Measurements from ENCODE around the gene DHH. TPM values are rescaled to one million over a fixed set of nuclear protein-coding genes. Genes with fewer than 3 reads are reported as not detected.

DHH gene
- total and polyA plus RNA-seq, 3 experiments from 2014 or later: 0.04 TPM; not detected in 2

GRCh38 chr12:49088932-49089330 lies 5.7 kb downstream of the DHH start:
- H3K4me1 ChIP-seq (ENCODE audit: insufficient read depth, low read length): peaks cover 51% of the 10 kb centered on the region
- peaks cover 49 to 53% of the 10 kb centered on the region in 2 donors for H3K27me3 Mint-ChIP-seq
- CTCF ChIA-PET: interaction anchor here (0.8 to 7.7 kb wide), 37 partner anchors 8 to 274 kb away, joined by 3 to 111 read pairs (median 7); partner anchors contain the start of genes DDN, KMT2D, LMBR1L and PRKAG1

GRCh38 chr12:49088150-49088931 lies 6.3 kb downstream of the DHH start:
- Histone ChIP-seq H3K36me3 (ENCODE audit: insufficient read depth, low read length) (no peaks in the 10 kb centered on the region), H3K9me3 (ENCODE audit: low read length) (no peaks in the 10 kb centered on the region), H3K27ac (ENCODE audit: low read depth, low read length) (no peak overlapping the region), H3K4me1 (ENCODE audit: insufficient read depth, low read length) (peaks cover 46% of the 10 kb centered on the region), H3K27me3 (ENCODE audit: insufficient read depth, low read length, poor library complexity, severe bottlenecking) (peaks cover 45% of the 10 kb centered on the region), H3K4me3 (ENCODE audit: low read length) (no peak overlapping the region)
- Mint-ChIP-seq H3K27me3 (peaks cover 43 to 47% of the 10 kb centered on the region in 2 donors), H3K4me3 (peak overlapping the region in 5 of 7 donors; percentile 31 to 47 (median 44)), H3K9me3 (no peaks in the 10 kb centered on the region), H3K36me3 (no peaks in the 10 kb centered on the region), H3K4me1 (peaks cover 29 to 51% (median 49%) of the 10 kb centered on the region in 3 donors), H3K27ac (peak overlapping the region in 2 of 8 donors; percentile 19 to 43)
- DNase-seq: peak; percentile 55 to 79 (median 66)
- POLR2A ChIA-PET: interaction anchor here (0.5 to 2.2 kb wide), 8 partner anchors 14 to 147 kb away, joined by 3 to 18 read pairs (median 5); partner anchors contain the start of genes RHEBL1 and TUBA1B
- CTCF ChIA-PET: interaction anchor here (0.7 to 7.7 kb wide), 41 partner anchors 8 to 274 kb away, joined by 3 to 111 read pairs (median 5); partner anchors contain the start of genes DDN, KMT2D, LMBR1L and PRKAG1

More at GRCh38 chr12:49088932-49089330, 5.7 kb downstream of the DHH start:
- Mint-ChIP-seq H3K27ac (no peak overlapping the region), H3K4me3 (peak overlapping the region in 1 of 7 donors; percentile 39), H3K9me3 (no peaks in the 10 kb centered on the region), H3K36me3 (no peaks in the 10 kb centered on the region), H3K4me1 (peaks cover 35 to 57% (median 54%) of the 10 kb centered on the region in 3 donors)
- Histone ChIP-seq H3K27me3 (ENCODE audit: insufficient read depth, low read length, poor library complexity, severe bottlenecking) (peaks cover 51% of the 10 kb centered on the region), H3K9me3 (ENCODE audit: low read length) (no peaks in the 10 kb centered on the region), H3K4me3 (ENCODE audit: low read length) (no peak overlapping the region), H3K36me3 (ENCODE audit: insufficient read depth, low read length) (no peaks in the 10 kb centered on the region), H3K27ac (ENCODE audit: low read depth, low read length) (no peak overlapping the region)
- POLR2A ChIA-PET: interaction anchor here (0.6 to 2.2 kb wide), 5 partner anchors 19 to 99 kb away, joined by 3 to 18 read pairs (median 4); partner anchors contain the start of genes RHEBL1 and TUBA1B
- DNase-seq: no peak

DNA sequence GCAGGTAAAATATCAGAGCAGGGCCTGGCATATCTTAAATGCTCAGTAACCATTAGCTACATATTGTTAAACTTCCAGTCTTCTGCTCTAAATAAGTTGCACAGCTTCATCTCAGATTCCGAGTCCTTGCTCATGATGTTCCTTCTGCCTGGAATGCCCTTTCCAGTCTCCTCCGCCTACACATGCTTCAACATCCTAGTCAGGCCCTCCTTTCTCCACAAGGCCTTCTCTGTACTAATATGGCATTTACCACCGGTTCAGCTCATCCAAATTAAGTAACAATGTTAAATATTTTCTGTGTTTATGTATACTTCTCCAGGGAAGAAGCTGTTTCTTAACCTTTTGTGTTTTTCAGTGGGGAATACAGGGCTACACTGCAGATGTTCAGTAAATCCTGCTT lies 8.5 kb downstream of the DHH start:
- CTCF ChIA-PET: interaction anchor here (1.0 to 7.7 kb wide), 7 partner anchors 13 to 150 kb away, joined by 3 to 111 read pairs (median 47); partner anchors contain the start of genes LMBR1L and TUBA1B
- Mint-ChIP-seq H3K27ac (no peak overlapping the region), H3K27me3 (peaks cover 30 to 33% of the 10 kb centered on the region in 2 donors), H3K9me3 (no peaks in the 10 kb centered on the region), H3K36me3 (no peaks in the 10 kb centered on the region), H3K4me3 (no peak overlapping the region), H3K4me1 (peaks cover 20 to 35% (median 33%) of the 10 kb centered on the region in 3 donors)
- POLR2A ChIA-PET: interaction anchor here (1.0 kb wide), 1 partner anchor 45 kb away, joined by 4 read pairs; the partner anchor contains the start of gene TUBA1B
- H3K36me3 ChIP-seq (ENCODE audit: insufficient read depth, low read length): no peaks in the 10 kb centered on the region
- H3K27me3 ChIP-seq (ENCODE audit: insufficient read depth, low read length, poor library complexity, severe bottlenecking): peaks cover 25% of the 10 kb centered on the region
- DNase-seq: no peak
- H3K27ac ChIP-seq (ENCODE audit: low read depth, low read length): no peak overlapping the region
- H3K4me1 ChIP-seq (ENCODE audit: insufficient read depth, low read length): peaks cover 35% of the 10 kb centered on the region
- no peaks in the 10 kb centered on the region for H3K9me3 ChIP-seq (ENCODE audit: low read length)
- H3K4me3 ChIP-seq (ENCODE audit: low read length): no peak overlapping the region

- Histone ChIP-seq H3K36me3 (ENCODE audit: insufficient read depth, low read length) (no peaks in the 10 kb centered on the region), H3K9me3 (ENCODE audit: low read length) (no peaks in the 10 kb centered on the region), H3K27me3 (ENCODE audit: insufficient read depth, low read length, poor library complexity, severe bottlenecking) (peaks cover 11% of the 10 kb centered on the region), H3K27ac (ENCODE audit: low read depth, low read length) (no peak overlapping the region), H3K4me1 (ENCODE audit: insufficient read depth, low read length) (peaks cover 19% of the 10 kb centered on the region), H3K4me3 (ENCODE audit: low read length) (no peak overlapping the region)
- no peak overlapping the region for H3K4me3 Mint-ChIP-seq
- no peaks in the 10 kb centered on the region for H3K9me3 Mint-ChIP-seq
- no peak for DNase-seq
- H3K27me3 Mint-ChIP-seq: peaks cover 17 to 20% of the 10 kb centered on the region in 2 donors
- peaks cover 10 to 26% (median 18%) of the 10 kb centered on the region in 3 donors for H3K4me1 Mint-ChIP-seq
- no peaks in the 10 kb centered on the region for H3K36me3 Mint-ChIP-seq
- H3K27ac Mint-ChIP-seq: no peak overlapping the region
- POLR2A ChIA-PET: interaction anchor here (0.9 kb wide), 2 partner anchors 14 to 103 kb away, joined by 3 to 4 read pairs; no protein-coding TSS in a partner anchor
- CTCF ChIA-PET: interaction anchor here (0.8 to 7.7 kb wide), 10 partner anchors 10 to 160 kb away, joined by 3 to 111 read pairs (median 5); partner anchors contain the start of genes DHH, LMBR1L and RHEBL1
Measured at GRCh38 chr12:49084438-49084837, 10.2 kb downstream of the DHH start.

GRCh38 chr12:49079793-49080192 lies 14.8 kb downstream of the DHH start:
- DNase-seq: no peak
- no peaks in the 10 kb centered on the region for H3K4me1 Mint-ChIP-seq
- H3K9me3 Mint-ChIP-seq: no peaks in the 10 kb centered on the region

GRCh38 chr12:49070971-49071370 lies 23.6 kb downstream of the DHH start:
- H3K27ac Mint-ChIP-seq: peak overlapping the region in 2 of 8 donors; percentile 22 to 91
- Histone ChIP-seq H3K27me3 (ENCODE audit: insufficient read depth, low read length, poor library complexity, severe bottlenecking) (no peaks in the 10 kb centered on the region), H3K4me1 (ENCODE audit: insufficient read depth, low read length) (peaks cover 16% of the 10 kb centered on the region), H3K9me3 (ENCODE audit: low read length) (no peaks in the 10 kb centered on the region), H3K27ac (ENCODE audit: low read depth, low read length) (no peak overlapping the region), H3K36me3 (ENCODE audit: insufficient read depth, low read length) (no peaks in the 10 kb centered on the region), H3K4me3 (ENCODE audit: low read length) (no peak overlapping the region)
- peaks cover 0 to 4% (median 0%) of the 10 kb centered on the region in 3 donors for H3K36me3 Mint-ChIP-seq
- peak overlapping the region in 2 of 7 donors; percentile 39 to 69 for H3K4me3 Mint-ChIP-seq
- ChIA-PET POLR2A (interaction anchor here (1.6 kb wide), 1 partner anchor 60 kb away, joined by 13 read pairs; the partner anchor contains the start of gene TUBA1B), CTCF (interaction anchor here (2.0 kb wide), 1 partner anchor 17 kb away, joined by 22 read pairs; no protein-coding TSS in a partner anchor)
- no peak for DNase-seq
- H3K4me1 Mint-ChIP-seq: peaks cover 18 to 21% (median 21%) of the 10 kb centered on the region in 3 donors
- no peaks in the 10 kb centered on the region for H3K9me3 Mint-ChIP-seq
- no peaks in the 10 kb centered on the region for H3K27me3 Mint-ChIP-seq

More at GRCh38 chr12:49079793-49080192, 14.8 kb downstream of the DHH start:
- Histone ChIP-seq H3K36me3 (ENCODE audit: insufficient read depth, low read length) (no peaks in the 10 kb centered on the region), H3K27me3 (ENCODE audit: insufficient read depth, low read length, poor library complexity, severe bottlenecking) (no peaks in the 10 kb centered on the region), H3K27ac (ENCODE audit: low read depth, low read length) (no peak overlapping the region), H3K9me3 (ENCODE audit: low read length) (no peaks in the 10 kb centered on the region), H3K4me3 (ENCODE audit: low read length) (no peak overlapping the region), H3K4me1 (ENCODE audit: insufficient read depth, low read length) (no peaks in the 10 kb centered on the region)
- no peaks in the 10 kb centered on the region for H3K36me3 Mint-ChIP-seq
- H3K27me3 Mint-ChIP-seq: peaks cover 5 to 6% of the 10 kb centered on the region in 2 donors
- H3K4me3 Mint-ChIP-seq: no peak overlapping the region
- H3K27ac Mint-ChIP-seq: peak overlapping the region in 2 of 8 donors; percentile 19 to 63
- ChIA-PET CTCF (interaction anchor here (0.6 to 2.4 kb wide), 8 partner anchors 8 to 146 kb away, joined by 3 to 10 read pairs (median 3); partner anchors contain the start of gene RHEBL1), POLR2A (no interaction called here)

DNA sequence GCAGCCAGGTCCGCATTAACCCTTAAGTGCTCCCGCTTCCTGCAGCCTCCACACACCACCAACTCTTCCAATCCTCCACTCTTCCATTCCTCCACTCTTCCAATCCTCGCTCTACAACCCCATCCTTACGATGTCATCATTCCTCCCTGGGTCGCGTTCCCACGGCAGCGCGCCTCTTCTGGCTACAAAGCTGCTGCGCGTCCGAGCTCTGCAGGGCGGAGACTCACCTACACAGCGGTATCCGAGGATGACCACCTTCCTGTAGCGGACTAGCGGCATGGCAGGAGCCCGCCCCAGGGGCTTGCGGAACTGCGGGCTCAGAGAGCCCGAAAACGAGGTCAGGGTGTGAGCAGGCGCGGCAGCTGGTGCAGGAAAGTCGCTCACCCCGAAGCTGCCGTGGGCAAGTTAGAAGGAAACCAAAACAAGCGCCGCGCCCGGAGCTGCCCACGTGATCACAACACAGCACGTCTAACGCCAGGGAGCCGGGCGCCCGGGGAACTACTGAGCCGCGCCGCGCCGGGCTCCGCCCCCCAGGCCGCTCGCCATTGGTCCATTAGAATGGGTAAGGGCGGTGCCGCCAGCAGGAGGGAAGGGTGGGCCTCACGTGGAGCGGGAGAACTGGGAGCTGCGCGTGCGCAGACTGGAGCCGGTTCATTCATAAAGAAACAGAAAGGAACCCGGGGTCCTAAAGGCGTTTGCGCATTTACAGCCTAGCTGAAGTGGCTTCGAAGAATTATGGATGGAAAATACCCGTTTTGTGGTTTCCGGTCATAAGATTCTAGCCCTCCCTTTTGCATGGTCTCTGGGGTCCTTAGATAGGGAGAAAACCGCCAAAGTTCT lies 24.9 kb downstream of the DHH start, which contains the start of gene RHEBL1:
TSS of gene RHEBL1 (minus strand) at position 473 of the 840 bp plus-strand sequence. CDS start at position 279, 194 bp downstream.
- CTCF ChIA-PET: interaction anchor here (0.7 to 2.0 kb wide), 14 partner anchors 9 to 165 kb away, joined by 3 to 22 read pairs (median 3); partner anchors contain the start of genes KMT2D, TUBA1A and TUBA1B
- H3K27me3 Mint-ChIP-seq: no peaks in the 10 kb centered on the region

More for the DNA sequence above, 24.9 kb downstream of the DHH start, which contains the start of gene RHEBL1:
- peak within 1 kb of the TSS; percentile 72 to 99 (median 91) for H3K27ac Mint-ChIP-seq
- no peaks in the 10 kb centered on the region for H3K27me3 ChIP-seq (ENCODE audit: insufficient read depth, low read length, poor library complexity, severe bottlenecking)
- POLR2A ChIA-PET: interaction anchor here (0.5 to 1.6 kb wide), 11 partner anchors 10 to 218 kb away, joined by 3 to 13 read pairs (median 3); partner anchors contain the start of genes DDX23, KMT2D, TUBA1A and TUBA1B
- no peaks in the 10 kb centered on the region for H3K9me3 ChIP-seq (ENCODE audit: low read length)
- peak; percentile 98 to 99 (median 99) for DNase-seq
- peaks cover 18 to 21% (median 21%) of the 10 kb centered on the region in 3 donors for H3K4me1 Mint-ChIP-seq
- peak within 1 kb of the TSS; percentile 93 for H3K4me3 ChIP-seq (ENCODE audit: low read length)
- H3K4me1 ChIP-seq (ENCODE audit: insufficient read depth, low read length): peaks cover 16% of the 10 kb centered on the region
- peak within 1 kb of the TSS; percentile 87 to 98 (median 94) for H3K4me3 Mint-ChIP-seq
- no peaks in the 10 kb centered on the region for H3K36me3 ChIP-seq (ENCODE audit: insufficient read depth, low read length)
- H3K27ac ChIP-seq (ENCODE audit: low read depth, low read length): peak within 1 kb of the TSS; percentile 83
- H3K9me3 Mint-ChIP-seq: no peaks in the 10 kb centered on the region
- peaks cover 0 to 8% (median 0%) of the 10 kb centered on the region in 3 donors for H3K36me3 Mint-ChIP-seq
